K562 treated with DMSO at 1 percent for 48 hours (cell line): ENCODE measurements around the gene AP1M2. TPM values are rescaled to one million over a fixed set of nuclear protein-coding genes. Genes with fewer than 3 reads are reported as not detected.

Experiments used
- total RNA-seq: library from RNA; unstranded; fragments of 300-600 nt; gene quantifications from 2 replicates; pipeline ENCODE4 v1.2.3, GENCODE V29; 2022; ENCODE audit warnings: low replicate concordance; ENCODE audit errors: extremely low read depth

Gene AP1M2
- not detected in 2 replicates for total RNA-seq

DNA sequence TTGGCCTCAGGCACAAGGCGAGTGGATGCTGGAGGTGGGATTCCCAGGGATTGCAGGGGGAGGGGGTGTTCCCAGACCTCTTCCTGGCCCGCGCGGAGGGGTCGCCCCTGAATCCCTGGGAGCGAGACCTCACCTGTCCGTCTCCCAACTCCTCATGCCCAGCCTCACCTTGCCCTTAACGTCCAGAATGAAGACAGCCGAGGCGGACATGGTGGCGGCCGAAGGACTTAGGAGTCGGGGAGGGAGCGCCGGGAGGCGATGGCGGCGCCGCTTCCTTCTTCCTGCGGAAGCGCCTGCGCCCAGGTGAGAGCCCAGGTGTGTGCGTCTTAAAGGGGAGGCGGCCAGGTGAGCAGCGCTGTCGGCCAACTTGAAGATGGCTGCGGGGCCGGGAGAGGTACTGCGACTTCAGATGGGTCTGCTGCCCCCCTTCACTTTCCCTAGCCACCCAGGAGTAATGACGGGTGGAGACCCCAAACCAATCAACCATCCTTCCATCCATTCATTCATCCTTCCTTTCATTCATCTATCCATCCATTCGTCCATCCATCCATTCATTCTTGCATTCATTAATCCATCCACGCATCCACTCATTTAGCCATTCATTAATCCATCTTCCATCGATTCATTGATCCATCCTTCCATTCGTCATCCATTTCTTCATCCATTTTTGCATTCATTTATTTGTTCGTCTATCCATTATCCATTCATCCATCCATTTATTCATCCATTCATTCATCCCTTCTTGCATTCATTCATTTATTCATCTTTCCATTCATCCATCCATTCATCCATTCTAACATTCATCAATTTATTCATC is at the start of gene AP1M2:
Gene AP1M2 (minus strand): TSS at position 291 of the 817 bp plus-strand sequence. CDS start 81 bp downstream, at position 210.

DNA sequence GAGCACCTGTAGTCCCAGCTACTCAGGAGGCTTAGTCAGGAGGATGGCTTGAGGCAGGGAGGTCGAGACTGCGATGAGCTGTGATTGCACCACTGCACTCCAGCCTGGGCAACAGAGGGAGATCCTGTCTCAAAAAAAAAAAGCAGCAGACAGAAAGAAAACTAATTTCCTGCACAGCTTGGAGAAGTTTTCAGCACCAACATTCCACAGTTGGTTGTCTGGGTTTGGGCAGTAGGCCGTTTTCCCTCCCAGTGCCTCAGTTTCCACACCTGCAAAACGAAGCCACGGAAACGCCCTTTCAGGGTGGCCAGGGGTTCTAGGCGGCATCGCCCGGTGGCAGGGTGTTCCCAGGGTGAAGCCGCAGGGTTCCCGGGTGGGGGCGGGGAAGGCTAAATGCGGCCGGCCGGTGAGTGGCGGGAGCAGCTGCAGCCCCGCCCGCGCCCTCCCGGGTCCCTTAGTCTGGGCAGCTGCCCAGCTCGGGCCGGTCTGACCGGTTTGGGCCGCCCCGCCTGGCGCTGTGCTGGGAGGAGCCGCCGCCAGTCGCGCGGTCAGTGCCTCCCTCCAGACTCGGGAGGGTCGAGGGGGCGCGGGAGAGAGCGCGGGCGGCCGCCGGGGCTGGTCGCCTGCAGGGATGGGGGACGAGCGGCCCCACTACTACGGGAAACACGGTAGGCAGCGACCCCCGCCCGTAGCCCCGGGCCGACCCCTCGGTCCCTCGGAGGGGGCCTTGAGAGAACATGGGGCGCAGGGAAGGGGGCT is 38.1 kb upstream of the AP1M2 start, which contains the start of gene SLC44A2:
Gene SLC44A2 (plus strand): TSS at position 551 of the 759 bp plus-strand sequence. CDS start 81 bp downstream, at position 632.

DNA sequence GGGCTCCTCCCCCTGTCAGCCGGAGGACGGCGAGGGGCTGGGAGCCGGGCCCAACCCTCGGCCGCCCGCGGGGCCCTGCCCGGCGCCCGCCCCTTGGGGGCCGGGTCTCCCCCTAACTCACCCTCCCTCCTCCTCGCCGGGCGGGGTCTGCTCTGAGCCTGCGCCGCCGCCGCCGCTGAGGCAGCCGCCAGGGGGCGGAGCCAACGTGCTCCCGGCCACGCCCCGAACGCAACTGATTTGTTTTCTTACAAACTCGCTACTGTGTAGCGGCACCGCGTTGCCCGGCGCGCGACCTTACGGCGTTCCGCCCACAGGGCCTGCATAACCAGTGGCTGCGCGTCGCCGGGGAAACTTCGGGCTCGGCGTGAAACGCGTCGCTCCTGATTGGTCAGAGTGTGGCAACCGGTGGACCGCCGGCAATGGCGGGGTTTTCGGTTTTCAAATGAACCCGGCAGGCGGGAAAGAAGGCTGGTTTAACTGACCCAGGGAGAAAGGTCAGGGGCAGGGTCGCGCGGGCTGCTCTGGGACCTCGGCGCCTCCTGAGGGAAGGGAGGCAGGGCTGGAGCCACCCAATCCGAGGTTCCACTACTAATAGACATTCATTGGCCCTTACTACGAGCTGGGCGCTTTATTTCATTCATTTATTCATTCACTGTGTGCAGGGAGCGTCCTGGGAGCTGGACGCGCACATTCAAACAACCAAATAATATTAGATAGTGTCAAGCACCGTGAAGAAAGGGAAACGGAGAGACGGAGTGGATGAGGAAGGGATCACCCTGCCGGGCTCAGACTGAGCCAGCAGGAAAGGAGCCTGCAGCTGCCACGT is 18.1 kb downstream of the AP1M2 start, which contains the start of gene CDKN2D:
Gene CDKN2D (minus strand): TSS at position 154 of the 826 bp plus-strand sequence. CDS start 326 bp downstream, outside the sequence.

DNA sequence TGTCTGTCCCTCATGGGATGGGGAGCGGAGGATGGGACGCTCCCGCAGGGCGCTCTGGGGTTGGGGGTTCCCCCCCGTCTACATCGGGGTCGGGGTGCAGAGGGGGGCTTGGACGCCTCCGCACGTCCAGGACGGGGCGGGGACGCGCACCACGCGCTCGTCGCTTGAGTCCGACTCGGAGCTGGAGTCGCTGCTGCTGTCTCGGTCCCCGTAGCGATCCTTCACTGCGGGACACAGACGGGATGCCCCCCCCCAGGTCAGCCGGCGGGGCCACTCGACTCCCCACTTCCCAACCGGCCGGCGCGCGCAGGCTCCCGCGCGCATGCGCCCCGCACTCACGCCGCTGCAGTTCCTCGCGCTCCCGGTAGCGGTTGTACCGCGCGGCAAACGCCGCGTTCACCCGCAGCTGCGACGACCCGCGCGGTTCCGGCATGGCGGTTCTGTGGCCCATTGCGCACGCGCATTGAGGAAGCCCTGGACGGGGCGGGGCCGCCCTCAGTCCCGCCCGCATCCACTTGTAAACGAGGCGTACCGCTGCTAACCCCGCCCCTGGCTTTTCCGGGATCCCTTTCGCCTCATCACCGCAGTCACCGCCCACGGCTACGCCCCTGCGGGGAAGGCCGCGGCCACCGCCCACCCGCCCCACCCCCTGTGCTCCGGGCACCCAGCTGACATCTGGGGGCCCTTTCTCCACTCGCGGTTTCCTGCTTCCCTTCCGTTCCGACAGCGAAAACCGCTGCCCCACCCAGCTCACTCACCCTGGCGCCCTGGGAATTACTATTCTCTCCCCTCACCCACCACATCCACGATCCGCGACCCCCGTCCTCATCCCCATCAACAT is 21.3 kb downstream of the AP1M2 start, which contains the start of gene KRI1:
Gene KRI1 (minus strand): TSS at position 444 of the 841 bp plus-strand sequence. CDS start 11 bp downstream, at position 433.

GRCh38 chr19:10543420-10544241 is 43.5 kb downstream of the AP1M2 start, which contains the start of gene ATG4D:
Gene ATG4D (plus strand): TSS chr19:10543904. CDS start chr19:10544091, 187 bp downstream.

Other genes starting within 250 kb of the AP1M2 start
- gene ICAM3, start 247.7 kb downstream of the AP1M2 start, total RNA-seq: not detected in 2 replicates
- 316 TPM in 1 of 2 replicates, not detected in the other for gene TYK2, start 206.7 kb downstream of the AP1M2 start, total RNA-seq
- not detected in 2 replicates for gene CDC37, start 183.8 kb downstream of the AP1M2 start, total RNA-seq
- not detected in 2 replicates for gene PDE4A, start 166.8 kb downstream of the AP1M2 start, total RNA-seq
- gene KEAP1, start 84.0 kb downstream of the AP1M2 start, total RNA-seq: not detected in 2 replicates
- not detected in 2 replicates for gene S1PR5, start 69.9 kb downstream of the AP1M2 start, total RNA-seq
- not detected in 2 replicates for gene ATG4D, start 43.4 kb downstream of the AP1M2 start, total RNA-seq
- gene KRI1, start 21.3 kb downstream of the AP1M2 start, total RNA-seq: not detected in 2 replicates
- not detected in 2 replicates for gene CDKN2D, start 18.3 kb downstream of the AP1M2 start, total RNA-seq
- not detected in 2 replicates for gene SLC44A2, start 38.2 kb upstream of the AP1M2 start, total RNA-seq
- gene ILF3, start 67.0 kb upstream of the AP1M2 start, total RNA-seq: not detected in 2 replicates
- not detected in 2 replicates for gene QTRT1, start 114.1 kb upstream of the AP1M2 start, total RNA-seq
- 1,345 TPM in 1 of 2 replicates, not detected in the other for gene DNM2, start 130.8 kb upstream of the AP1M2 start, total RNA-seq
- not detected in 2 replicates for gene TMED1, start 248.9 kb upstream of the AP1M2 start, total RNA-seq